ENCODE data around the gene ZNF423. TPM values are rescaled to one million over a fixed set of nuclear protein-coding genes. Genes with fewer than 3 reads are reported as not detected.

The ZNF423 gene
- total RNA-seq, 1 donor from 2014 or later: 0.69 TPM

DNA sequence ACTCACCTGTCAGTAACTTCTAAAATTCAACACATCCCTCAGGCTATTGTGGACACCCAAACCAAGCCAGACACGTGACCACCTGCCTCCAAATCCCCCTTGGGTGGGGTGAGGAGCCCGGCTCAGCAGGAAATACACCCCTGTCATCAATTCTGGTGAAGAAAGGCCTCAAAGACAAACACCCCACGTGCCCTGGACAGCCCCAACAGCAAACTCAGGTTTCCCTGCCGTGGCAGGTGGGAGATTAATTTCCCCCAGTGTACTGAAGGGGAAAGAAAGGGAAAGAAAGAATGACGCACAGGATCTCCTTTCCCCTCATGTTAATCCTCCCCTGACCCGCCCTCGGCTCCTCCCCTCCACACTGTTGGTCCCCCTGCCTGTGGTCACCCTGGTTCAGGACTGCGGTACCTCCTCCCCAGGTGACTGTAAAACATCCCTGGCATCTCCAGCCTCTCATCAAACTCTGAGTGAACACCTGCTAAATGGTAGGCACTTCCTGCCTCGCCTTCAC lies 98.3 kb downstream of the ZNF423 start:
- H3K4me3 ChIP-seq (ENCODE audit: low read depth, low read length): no peak overlapping the region
- TF ChIP-seq, protein P1, sequence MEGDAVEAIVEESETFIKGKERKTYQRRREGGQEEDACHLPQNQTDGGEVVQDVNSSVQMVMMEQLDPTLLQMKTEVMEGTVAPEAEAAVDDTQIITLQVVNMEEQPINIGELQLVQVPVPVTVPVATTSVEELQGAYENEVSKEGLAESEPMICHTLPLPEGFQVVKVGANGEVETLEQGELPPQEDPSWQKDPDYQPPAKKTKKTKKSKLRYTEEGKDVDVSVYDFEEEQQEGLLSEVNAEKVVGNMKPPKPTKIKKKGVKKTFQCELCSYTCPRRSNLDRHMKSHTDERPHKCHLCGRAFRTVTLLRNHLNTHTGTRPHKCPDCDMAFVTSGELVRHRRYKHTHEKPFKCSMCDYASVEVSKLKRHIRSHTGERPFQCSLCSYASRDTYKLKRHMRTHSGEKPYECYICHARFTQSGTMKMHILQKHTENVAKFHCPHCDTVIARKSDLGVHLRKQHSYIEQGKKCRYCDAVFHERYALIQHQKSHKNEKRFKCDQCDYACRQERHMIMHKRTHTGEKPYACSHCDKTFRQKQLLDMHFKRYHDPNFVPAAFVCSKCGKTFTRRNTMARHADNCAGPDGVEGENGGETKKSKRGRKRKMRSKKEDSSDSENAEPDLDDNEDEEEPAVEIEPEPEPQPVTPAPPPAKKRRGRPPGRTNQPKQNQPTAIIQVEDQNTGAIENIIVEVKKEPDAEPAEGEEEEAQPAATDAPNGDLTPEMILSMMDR (conservative IDR thresholded peaks at IDR 0.05; ENCODE audit: low read depth, low read length): no peak
- no peak for DNase-seq (ENCODE audit: low read depth)

DNA sequence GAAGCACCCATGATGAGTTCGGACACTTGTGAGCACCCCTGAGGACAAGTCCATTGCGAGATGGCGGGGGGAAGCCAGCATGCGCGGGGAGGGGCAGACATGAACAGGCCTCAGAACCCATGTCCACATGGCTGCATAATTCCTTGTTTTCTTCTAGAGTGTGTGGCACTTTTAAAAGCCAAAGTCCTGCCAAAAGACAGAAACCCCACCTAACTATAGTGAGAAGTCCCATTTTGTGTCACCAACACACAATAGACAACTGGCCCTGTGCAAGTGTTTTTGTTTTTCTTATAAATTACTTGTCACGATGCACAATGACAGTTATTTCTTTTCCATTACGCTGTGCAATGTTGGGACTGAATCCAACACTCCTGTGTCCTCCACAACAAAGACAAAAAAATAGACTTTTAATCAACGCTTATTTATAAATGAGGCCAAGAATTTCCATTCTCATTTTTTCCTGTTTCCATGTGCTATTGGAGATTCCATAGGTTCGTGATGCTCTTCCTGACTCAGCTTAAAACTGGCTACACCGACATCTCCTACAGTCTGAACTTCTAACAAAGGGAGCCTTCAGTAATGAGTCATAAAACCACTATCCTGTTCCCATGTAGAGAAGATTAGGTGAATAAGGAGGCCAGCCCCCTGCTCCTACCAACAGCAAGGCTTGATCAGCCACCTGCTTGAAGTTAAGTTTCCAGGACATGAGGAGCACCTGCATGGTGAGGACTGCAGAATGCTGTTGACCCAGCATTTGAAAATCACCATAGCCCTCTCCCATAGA lies 98.9 kb downstream of the ZNF423 start:
- DNase-seq (ENCODE audit: low read depth): no peak
- no peak overlapping the region for H3K4me3 ChIP-seq (ENCODE audit: low read depth, low read length)
- TF ChIP-seq, protein P1 (conservative IDR thresholded peaks at IDR 0.05; ENCODE audit: low read depth, low read length): no peak

DNA sequence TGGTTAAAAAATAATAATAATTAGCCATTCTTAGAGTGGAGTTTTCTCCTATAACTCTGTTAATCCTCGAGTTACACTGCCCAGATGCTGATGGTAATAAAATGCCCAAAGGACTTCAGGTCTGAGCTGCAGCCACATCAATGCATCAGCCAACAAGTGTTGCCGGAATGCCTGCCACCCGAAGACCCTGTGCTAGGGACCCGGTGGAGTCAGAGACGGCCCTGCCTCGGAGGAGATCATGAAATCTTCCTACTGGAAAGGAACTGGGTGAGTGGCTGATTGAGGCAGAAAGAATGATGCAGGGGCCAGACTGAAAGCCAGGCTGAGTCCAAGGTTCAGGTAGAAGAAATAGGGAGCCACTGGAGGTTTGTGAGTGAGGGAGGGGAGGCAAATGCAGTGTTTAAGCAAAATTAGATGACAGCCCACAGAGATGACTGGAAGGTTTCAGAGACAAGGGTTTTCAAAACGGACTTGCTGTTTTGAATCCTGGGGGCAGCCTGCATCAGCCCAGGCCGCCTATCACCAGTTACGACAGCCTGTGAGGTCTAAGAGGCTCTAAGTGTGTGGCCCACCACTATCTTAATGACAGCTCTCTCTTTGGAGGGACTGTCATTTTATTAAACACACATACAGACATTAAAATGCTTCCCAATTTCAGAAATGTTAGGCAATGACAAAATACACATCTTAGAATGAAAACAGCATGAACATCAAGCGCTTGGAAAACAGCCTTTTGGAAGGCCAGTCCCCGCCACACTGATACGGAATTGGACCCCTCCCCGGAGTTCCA lies 100.0 kb downstream of the ZNF423 start:
- DNase-seq (ENCODE audit: low read depth): no peak
- H3K4me3 ChIP-seq (ENCODE audit: low read depth, low read length): no peak overlapping the region
- TF ChIP-seq, protein P1 (conservative IDR thresholded peaks at IDR 0.05; ENCODE audit: low read depth, low read length): no peak

DNA sequence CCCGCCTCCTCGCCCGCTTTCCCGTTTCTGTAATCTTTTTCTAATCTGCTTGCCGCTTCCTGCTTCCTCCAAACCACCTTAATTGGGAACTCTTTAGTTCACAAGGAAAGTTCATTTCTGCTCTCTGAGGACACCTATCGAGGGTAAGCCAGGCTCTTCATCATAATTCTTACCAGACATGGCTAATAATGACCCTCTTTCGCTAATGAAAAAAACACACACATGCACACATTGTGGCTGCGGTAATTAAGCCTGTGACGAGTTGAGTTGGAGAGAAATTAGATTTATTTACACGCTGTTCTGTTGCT lies 100.6 kb downstream of the ZNF423 start:
- peak overlapping the region; percentile 60 for H3K4me3 ChIP-seq (ENCODE audit: low read depth, low read length)
- TF ChIP-seq, protein P1 (conservative IDR thresholded peaks at IDR 0.05; ENCODE audit: low read depth, low read length): peak; percentile 58
- peak; percentile 18 for DNase-seq (ENCODE audit: low read depth)

DNA sequence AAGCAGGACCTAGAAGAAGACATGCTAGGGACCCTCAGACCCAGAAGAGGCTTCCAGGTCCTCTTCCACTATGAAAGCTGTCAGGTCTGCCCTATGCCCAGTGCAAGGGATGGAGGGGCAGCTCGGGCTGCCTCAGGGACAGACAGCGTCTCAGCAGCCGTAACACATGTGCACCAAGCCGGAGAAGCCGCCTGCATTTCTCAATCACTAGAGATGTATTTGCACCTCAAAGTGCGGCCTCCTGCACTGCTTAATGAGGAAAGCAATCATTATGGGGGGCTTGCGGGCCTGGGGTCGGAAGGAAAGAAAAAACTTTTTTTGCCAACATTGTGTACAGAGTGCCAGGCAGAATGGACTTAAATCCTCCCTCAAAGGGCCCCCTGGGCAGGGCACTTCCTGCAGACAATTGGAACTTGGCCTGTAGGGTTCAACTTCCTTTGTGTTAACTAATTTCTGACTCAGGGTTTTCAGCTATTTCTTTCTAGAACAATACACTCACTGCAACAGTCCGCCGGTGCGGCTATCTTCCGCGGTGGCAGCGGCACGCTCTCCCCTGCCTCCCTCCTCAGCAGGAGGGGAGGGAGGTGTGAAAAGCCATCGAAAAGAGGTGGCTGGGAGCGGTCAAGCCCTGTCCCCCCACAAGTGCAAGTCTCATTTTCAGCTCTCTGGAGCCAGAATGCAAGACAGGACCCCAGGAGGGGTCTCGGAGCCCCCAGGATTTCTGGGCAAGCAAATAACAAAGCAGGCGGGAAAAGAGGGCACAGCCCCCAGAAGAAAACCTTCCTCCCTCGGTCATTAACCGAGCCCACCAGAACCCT lies 101.2 kb downstream of the ZNF423 start:
- H3K4me3 ChIP-seq (ENCODE audit: low read depth, low read length): peak overlapping the region; percentile 60
- no peak for DNase-seq (ENCODE audit: low read depth)
- TF ChIP-seq, protein P1 (conservative IDR thresholded peaks at IDR 0.05; ENCODE audit: low read depth, low read length): no peak

DNA sequence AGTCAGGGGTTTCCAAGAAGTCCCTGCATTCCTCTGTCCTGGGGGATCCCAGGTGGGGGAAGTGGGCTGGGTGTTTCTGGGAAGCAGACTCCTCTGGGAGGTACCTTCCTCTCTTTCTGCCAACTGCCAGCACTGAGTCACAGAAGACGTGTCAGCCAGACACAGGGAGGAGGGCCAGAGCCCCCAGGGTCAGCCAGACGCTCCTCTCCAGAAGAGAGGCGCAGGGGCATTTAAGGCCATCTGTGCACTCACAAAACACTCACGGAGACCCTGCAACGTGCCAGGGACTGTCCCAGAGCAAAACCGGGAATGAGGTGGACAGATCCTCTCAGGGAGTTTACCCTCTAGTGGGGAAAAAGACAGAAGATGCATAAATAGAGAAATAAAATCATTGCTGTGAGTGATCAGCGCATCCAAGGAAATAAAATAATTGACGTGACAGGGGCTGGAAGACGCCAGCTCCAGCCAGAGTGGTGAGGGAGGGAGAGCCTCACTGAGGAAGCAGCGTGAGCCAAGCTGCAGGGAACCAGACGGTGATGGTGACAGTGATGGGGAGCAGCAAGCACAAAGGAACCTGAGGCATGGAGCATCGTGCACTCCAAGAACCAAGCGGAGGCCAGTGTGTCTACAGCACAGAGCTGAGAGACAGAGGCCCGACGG lies 105.4 kb downstream of the ZNF423 start:
- TF ChIP-seq, protein P1 (conservative IDR thresholded peaks at IDR 0.05; ENCODE audit: low read depth, low read length): no peak
- no peak overlapping the region for H3K4me3 ChIP-seq (ENCODE audit: low read depth, low read length)
- DNase-seq (ENCODE audit: low read depth): no peak
